Keratinocyte (primary cell): ENCODE results near the gene PPL.

Source experiments
- CTCF ChIP-seq, 3 experiments: IDR thresholded peaks in 1 of 3; conservative IDR thresholded peaks in 1 of 3; optimal IDR thresholded peaks in 1 of 3; 2 replicates in 2 of 3; 3 replicates in 1 of 3; pipeline versions ENCODE3 to v1.5.1; 2011; ENCODE audit warnings: low read length in 3 of 3, mild to moderate bottlenecking in 3 of 3, moderate library complexity in 2 of 3, control low read depth in 1 of 3, inconsistent platforms in 1 of 3; ENCODE audit not compliant: insufficient read depth in 2 of 3; ENCODE audit errors: extremely low read depth in 1 of 3
- EZH2 ChIP-seq: IDR thresholded peaks from one replicate; pipeline ENCODE4 v1.6.1; 2012; ENCODE audit warnings: inconsistent platforms, mild to moderate bottlenecking, low read length, moderate library complexity

- TF ChIP-seq EZH2 (no peak), CTCF (optimal IDR thresholded peaks at IDR 0.05 in 1 of 3, IDR thresholded peaks at IDR 0.05 in 1 of 3, conservative IDR thresholded peaks at IDR 0.05 in 1 of 3; ENCODE audit: extremely low read depth in 1 of 3, insufficient read depth in 2 of 3, low read length in 3 of 3) (no peak)
Observed at GRCh38 chr16:4855804-4856203, 81.1 kb downstream of the PPL start.
